Heart left ventricle (tissue), 16 donors: ENCODE data around the gene CDH12. TPM values are rescaled to one million over a fixed set of nuclear protein-coding genes. Genes with fewer than 3 reads are reported as not detected.

Source experiments
- ATAC-seq, 4 donors: fragments of 200-7000 bp; cut with Tn5 transposase; one replicate each; pipeline ENCODE4 v1.9.1; 2020 to 2022; ENCODE audit warnings: moderate library complexity in 4 of 4, mild to moderate bottlenecking in 3 of 4, moderate number of reproducible peaks in 1 of 4
- DNase-seq, 5 donors: peaks; one replicate each; pipeline ENCODE4 v3.0.0-alpha.2; 2020
- H3K27ac ChIP-seq, 12 donors: fragments of 200-600 bp; sonication (generic) in 4 of 12; one replicate each; pipeline versions ENCODE4 v1.5.0 to v1.8.0; 2016 to 2022; ENCODE audit warnings: mild to moderate bottlenecking in 2 of 12
- H3K27me3 ChIP-seq, 9 donors: fragments of 200-600 bp; sonication (generic) in 2 of 9; one replicate each; pipeline versions ENCODE4 v1.5.1 to v1.8.0; 2016 to 2022; ENCODE audit warnings: mild to moderate bottlenecking in 3 of 9
- H3K36me3 ChIP-seq, 9 donors: fragments of 200-600 bp; sonication (generic) in 2 of 9; one replicate each; pipeline versions ENCODE4 v1.5.0 to v1.8.0; 2018 to 2022; ENCODE audit warnings: mild to moderate bottlenecking in 2 of 9
- H3K4me1 ChIP-seq, 12 donors: fragments of 200-600 bp; sonication (generic) in 4 of 12; one replicate each; pipeline versions ENCODE4 v1.5.0 to v1.8.0; 2016 to 2022; ENCODE audit warnings: mild to moderate bottlenecking in 3 of 12
- H3K4me3 ChIP-seq, 12 donors: fragments of 200-600 bp; sonication (generic) in 4 of 12; one replicate each; pipeline versions ENCODE4 v1.5.0 to v1.8.0; 2017 to 2022; ENCODE audit warnings: mild to moderate bottlenecking in 9 of 12, moderate library complexity in 4 of 12
- H3K9me3 ChIP-seq, 12 donors: fragments of 200-600 bp; sonication (generic) in 4 of 12; one replicate each; pipeline versions ENCODE4 v1.5.0 to v1.8.0; 2016 to 2022; ENCODE audit warnings: mild to moderate bottlenecking in 1 of 12
- POLR2A ChIP-seq, 2 donors: fragments of 450-650 bp; IDR thresholded peaks; one replicate each; pipeline ENCODE4 v1.6.1; 2017; ENCODE audit warnings: antibody characterized with exemption in 2 of 2, mild to moderate bottlenecking in 2 of 2, moderate library complexity in 2 of 2
- WGBS, 4 donors: extraction: QIAGEN DNeasy Blood & Tissue Kit in 2 of 4; methylation state at CpG; one replicate each; pipeline versions ENCODE4 v1.1.5 to v1.1.7; 2013 to 2018; 5-methylcytosine and 5-hydroxymethylcytosine counted together
- intact Hi-C, 10 donors: fragments of 100-400 bp; cut with DNase I; formaldehyde crosslinking; loops; one replicate each; pipeline versions ENCODE4 v1.11.1 to v1.14.2; 2022
- polyA plus RNA-seq, 2 donors: library from polyadenylated mRNA; stranded (reverse); fragments of 200-250 nt; gene quantifications; one replicate each; pipeline ENCODE4 v1.2.3, GENCODE V29; 2013
- total RNA-seq, 9 donors: library from RNA; depleted of rRNA in 2 of 9; stranded (reverse); fragments of >200 nt in 2 of 9; fragmentation: NEBNext Ultra II Directional in 3 of 9; extraction: Animal tissue kit (Norgen Biotek cat#: 25700) in 3 of 9; gene quantifications; one replicate each; pipeline versions ENCODE4 v1.1.0 to v1.2.4, GENCODE V29; 2016 to 2023
- TF ChIP-seq, protein P1 (sequence below), 12 donors: fragments of 200-600 bp; sonication (generic) in 4 of 12; IDR thresholded peaks; one replicate each; pipeline versions ENCODE4 v1.5.0 to v1.8.0; 2018 to 2022; ENCODE audit warnings: antibody characterized with exemption in 12 of 12, mild to moderate bottlenecking in 5 of 12
- donor health status: ischemic (EF 13 %, LVEDD 7.1; RV severe dilation, severe dysfunction).
- donor health status: healthy with polysubstance abuse.
- donor health status: DM: no; HTN: yes; CAD: no.
- donor health status: DM: no; HTN: no; CAD: no.
- donor health status: ischemic (EF 25% LVEDD 6.9; RV normal size, moderate dysfunction).
- donor health status: ischemic (EF 25% LVEDD 5.7; RV mildly dilated, moderate dysfunction).
- donor health status: healthy.
- donor health status: DM: yes; HTN: yes; CAD: no.
- donor health status: ischemic (EF 35%, LVEDD 5.7; RV mildly dilated, moderate dysfunction).
- donor health status: nonischemic (EF 11% LVEDD 7.7; RV severe dilation, severe dysfunction).
- donor health status: DM: yes; HTN: yes; CAD: no.
- donor health status: PGD.
- donor health status: ischemic (EF 29% LVEDD 5.4; RV normal size, mild dysfunction).
- donor health status: nonischemic (EF 23%, LVEDD 6.1; RV moderate dilation, normal function).

The CDH12 gene
- total and polyA plus RNA-seq, 11 donors, result 0.11 TPM; not detected in 10

GRCh38 chr5:22391956-22392355, 461.2 kb downstream of the CDH12 start:
- no peaks in the 10 kb centered on the region for H3K4me1 ChIP-seq
- DNase-seq, result no peak
- no peaks in the 10 kb centered on the region for H3K36me3 ChIP-seq
- intact Hi-C loops, result no loop called here
- no peak overlapping the region for H3K27ac ChIP-seq
- TF ChIP-seq, protein P1, sequence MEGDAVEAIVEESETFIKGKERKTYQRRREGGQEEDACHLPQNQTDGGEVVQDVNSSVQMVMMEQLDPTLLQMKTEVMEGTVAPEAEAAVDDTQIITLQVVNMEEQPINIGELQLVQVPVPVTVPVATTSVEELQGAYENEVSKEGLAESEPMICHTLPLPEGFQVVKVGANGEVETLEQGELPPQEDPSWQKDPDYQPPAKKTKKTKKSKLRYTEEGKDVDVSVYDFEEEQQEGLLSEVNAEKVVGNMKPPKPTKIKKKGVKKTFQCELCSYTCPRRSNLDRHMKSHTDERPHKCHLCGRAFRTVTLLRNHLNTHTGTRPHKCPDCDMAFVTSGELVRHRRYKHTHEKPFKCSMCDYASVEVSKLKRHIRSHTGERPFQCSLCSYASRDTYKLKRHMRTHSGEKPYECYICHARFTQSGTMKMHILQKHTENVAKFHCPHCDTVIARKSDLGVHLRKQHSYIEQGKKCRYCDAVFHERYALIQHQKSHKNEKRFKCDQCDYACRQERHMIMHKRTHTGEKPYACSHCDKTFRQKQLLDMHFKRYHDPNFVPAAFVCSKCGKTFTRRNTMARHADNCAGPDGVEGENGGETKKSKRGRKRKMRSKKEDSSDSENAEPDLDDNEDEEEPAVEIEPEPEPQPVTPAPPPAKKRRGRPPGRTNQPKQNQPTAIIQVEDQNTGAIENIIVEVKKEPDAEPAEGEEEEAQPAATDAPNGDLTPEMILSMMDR (IDR thresholded peaks at IDR 0.05), result no peak
- TF ChIP-seq POLR2A (IDR thresholded peaks at IDR 0.05), result no peak
- ATAC-seq, result no peak
- 56 to 66% (median 63%) methylated on average over 3 of the region's 3 CpGs for WGBS, 4 donors
- no peaks in the 10 kb centered on the region for H3K9me3 ChIP-seq
- H3K27me3 ChIP-seq, result no peaks in the 10 kb centered on the region
- no peak overlapping the region for H3K4me3 ChIP-seq

DNA sequence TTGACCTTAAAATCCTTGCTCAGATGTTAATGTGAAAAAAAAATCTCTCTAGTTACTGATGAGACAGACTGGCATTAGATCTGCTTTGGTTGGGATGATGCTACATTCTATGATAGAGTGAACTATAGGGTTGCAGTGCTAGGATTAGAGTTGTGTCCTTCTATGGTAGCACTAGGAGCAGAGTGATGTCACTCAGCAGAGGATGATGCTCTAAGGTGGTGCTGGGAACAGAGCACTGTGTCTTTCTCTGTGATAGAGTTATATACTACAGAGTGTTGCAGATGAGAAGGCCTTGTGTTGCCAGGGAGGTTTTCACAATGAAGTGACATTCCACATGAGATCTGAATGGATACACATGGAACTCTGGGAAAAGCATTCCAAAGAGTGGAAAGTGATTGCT, 462.3 kb downstream of the CDH12 start:
- TF ChIP-seq, protein P1 (IDR thresholded peaks at IDR 0.05), result no peak
- no peak for TF ChIP-seq POLR2A (IDR thresholded peaks at IDR 0.05)
- DNase-seq (no peak), ATAC-seq (no peak)
- intact Hi-C loops, result no loop called here
- Histone ChIP-seq H3K4me1 (no peaks in the 10 kb centered on the region), H3K27ac (no peak overlapping the region), H3K36me3 (no peaks in the 10 kb centered on the region), H3K27me3 (no peaks in the 10 kb centered on the region), H3K4me3 (no peak overlapping the region), H3K9me3 (no peaks in the 10 kb centered on the region)

- DNase-seq (no peak), ATAC-seq (no peak)
- H3K27ac ChIP-seq, result no peak overlapping the region
- peaks cover 0 to 13% (median 2%) of the 10 kb centered on the region in 12 donors for H3K9me3 ChIP-seq
- H3K4me3 ChIP-seq, result no peak overlapping the region
- intact Hi-C loops, result no loop called here
- H3K36me3 ChIP-seq, result no peaks in the 10 kb centered on the region
- no peaks in the 10 kb centered on the region for H3K27me3 ChIP-seq
- no peak for TF ChIP-seq POLR2A (IDR thresholded peaks at IDR 0.05)
- TF ChIP-seq, protein P1 (IDR thresholded peaks at IDR 0.05), result no peak
- 54 to 90% (median 68%) methylated on average over 1 of the region's 1 CpG for WGBS, 4 donors
- H3K4me1 ChIP-seq, result no peaks in the 10 kb centered on the region
These were observed 480.1 kb downstream of the CDH12 start for GRCh38 chr5:22372826-22373660.

DNA sequence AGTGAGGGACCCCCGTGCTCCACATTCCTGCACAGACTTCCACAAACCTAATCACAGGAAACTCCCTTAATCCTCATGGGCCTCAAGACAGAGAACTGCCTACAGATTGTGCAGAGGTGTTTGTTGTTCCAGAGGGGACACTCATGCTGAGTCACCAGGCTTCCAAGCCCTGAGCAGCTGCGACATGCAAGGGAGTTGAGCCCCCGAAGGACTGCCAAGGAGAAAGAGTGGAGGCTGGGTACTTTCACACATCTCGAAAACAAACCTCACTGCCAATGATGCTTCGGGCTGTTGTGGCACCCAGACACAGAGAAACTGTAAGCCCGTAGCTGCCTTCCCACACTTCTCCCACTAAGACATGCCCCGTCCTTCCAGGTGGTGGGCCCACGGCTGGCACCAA, 480.8 kb downstream of the CDH12 start:
- Histone ChIP-seq H3K9me3 (peaks cover 0 to 13% (median 2%) of the 10 kb centered on the region in 12 donors), H3K27ac (no peak overlapping the region), H3K27me3 (no peaks in the 10 kb centered on the region), H3K36me3 (no peaks in the 10 kb centered on the region), H3K4me1 (no peaks in the 10 kb centered on the region), H3K4me3 (no peak overlapping the region)
- no peak for TF ChIP-seq POLR2A (IDR thresholded peaks at IDR 0.05)
- TF ChIP-seq, protein P1 (IDR thresholded peaks at IDR 0.05), result no peak
- no peak for DNase-seq
- 58 to 72% (median 69%) methylated on average over 8 of the region's 8 CpGs for WGBS, 4 donors
- ATAC-seq, result no peak
- intact Hi-C loops, result no loop called here
